Upper lobe of right lung (tissue), 1 donor: ENCODE data around the gene IL6R. TPM values are rescaled to one million over a fixed set of nuclear protein-coding genes. Genes with fewer than 3 reads are reported as not detected.

Source experiments
- ATAC-seq: fragments of 200-7000 bp; cut with Tn5 transposase; one replicate; pipeline ENCODE4 v1.9.1; 2020; ENCODE audit warnings: mild to moderate bottlenecking, moderate library complexity
- DNase-seq: peaks from one replicate; pipeline ENCODE4 v3.0.0-alpha.2; 2020
- H3K27ac ChIP-seq: fragments of 200-600 bp; one replicate; pipeline ENCODE4 v1.8.0; 2022
- H3K27me3 ChIP-seq: fragments of 200-600 bp; one replicate; pipeline ENCODE4 v1.8.0; 2022; ENCODE audit warnings: mild to moderate bottlenecking
- H3K36me3 ChIP-seq: fragments of 200-600 bp; one replicate; pipeline ENCODE4 v1.8.0; 2022
- H3K4me1 ChIP-seq: fragments of 200-600 bp; one replicate; pipeline ENCODE4 v1.8.0; 2022
- H3K4me3 ChIP-seq: fragments of 200-600 bp; one replicate; pipeline ENCODE4 v1.8.0; 2022; ENCODE audit warnings: mild to moderate bottlenecking
- H3K9me3 ChIP-seq: fragments of 200-600 bp; one replicate; pipeline ENCODE4 v1.8.0; 2022
- intact Hi-C: fragments of 100-400 bp; cut with DNase I; formaldehyde crosslinking; loops from one replicate; pipeline ENCODE4 v1.11.0; 2022
- total RNA-seq: library from RNA; stranded (reverse); fragmentation: NEBNext Ultra II Directional; extraction: Animal tissue kit (Norgen Biotek cat#: 25700); gene quantifications from one replicate; pipeline ENCODE4 v1.2.1, GENCODE V29; 2021
- TF ChIP-seq, protein P1 (sequence below): fragments of 200-600 bp; IDR thresholded peaks from one replicate; pipeline ENCODE4 v1.8.0; 2022; ENCODE audit warnings: antibody characterized with exemption
- donor health status: DM: no; HTN: yes; CAD: no; lungs with severe emphysema.

The IL6R gene
- total RNA-seq, 1 donor from 2014 or later = 60.2 TPM

DNA sequence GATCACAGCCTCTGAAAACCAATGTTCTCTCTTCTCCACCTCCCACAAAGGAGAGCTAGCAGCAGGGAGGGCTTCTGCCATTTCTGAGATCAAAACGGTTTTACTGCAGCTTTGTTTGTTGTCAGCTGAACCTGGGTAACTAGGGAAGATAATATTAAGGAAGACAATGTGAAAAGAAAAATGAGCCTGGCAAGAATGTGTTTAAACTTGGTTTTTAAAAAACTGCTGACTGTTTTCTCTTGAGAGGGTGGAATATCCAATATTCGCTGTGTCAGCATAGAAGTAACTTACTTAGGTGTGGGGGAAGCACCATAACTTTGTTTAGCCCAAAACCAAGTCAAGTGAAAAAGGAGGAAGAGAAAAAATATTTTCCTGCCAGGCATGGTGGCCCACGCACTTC, 61.1 kb downstream of the IL6R start:
- no peaks in the 10 kb centered on the region for H3K27me3 ChIP-seq
- H3K4me1 ChIP-seq = peaks cover 30% of the 10 kb centered on the region
- no peaks in the 10 kb centered on the region for H3K9me3 ChIP-seq
- ATAC-seq (no peak), DNase-seq (no peak)
- TF ChIP-seq, protein P1, sequence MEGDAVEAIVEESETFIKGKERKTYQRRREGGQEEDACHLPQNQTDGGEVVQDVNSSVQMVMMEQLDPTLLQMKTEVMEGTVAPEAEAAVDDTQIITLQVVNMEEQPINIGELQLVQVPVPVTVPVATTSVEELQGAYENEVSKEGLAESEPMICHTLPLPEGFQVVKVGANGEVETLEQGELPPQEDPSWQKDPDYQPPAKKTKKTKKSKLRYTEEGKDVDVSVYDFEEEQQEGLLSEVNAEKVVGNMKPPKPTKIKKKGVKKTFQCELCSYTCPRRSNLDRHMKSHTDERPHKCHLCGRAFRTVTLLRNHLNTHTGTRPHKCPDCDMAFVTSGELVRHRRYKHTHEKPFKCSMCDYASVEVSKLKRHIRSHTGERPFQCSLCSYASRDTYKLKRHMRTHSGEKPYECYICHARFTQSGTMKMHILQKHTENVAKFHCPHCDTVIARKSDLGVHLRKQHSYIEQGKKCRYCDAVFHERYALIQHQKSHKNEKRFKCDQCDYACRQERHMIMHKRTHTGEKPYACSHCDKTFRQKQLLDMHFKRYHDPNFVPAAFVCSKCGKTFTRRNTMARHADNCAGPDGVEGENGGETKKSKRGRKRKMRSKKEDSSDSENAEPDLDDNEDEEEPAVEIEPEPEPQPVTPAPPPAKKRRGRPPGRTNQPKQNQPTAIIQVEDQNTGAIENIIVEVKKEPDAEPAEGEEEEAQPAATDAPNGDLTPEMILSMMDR = no peak
- peaks cover 13% of the 10 kb centered on the region for H3K36me3 ChIP-seq
- peak overlapping the region; percentile 17 for H3K27ac ChIP-seq
- intact Hi-C loops = no loop called here
- H3K4me3 ChIP-seq = no peak overlapping the region

DNA sequence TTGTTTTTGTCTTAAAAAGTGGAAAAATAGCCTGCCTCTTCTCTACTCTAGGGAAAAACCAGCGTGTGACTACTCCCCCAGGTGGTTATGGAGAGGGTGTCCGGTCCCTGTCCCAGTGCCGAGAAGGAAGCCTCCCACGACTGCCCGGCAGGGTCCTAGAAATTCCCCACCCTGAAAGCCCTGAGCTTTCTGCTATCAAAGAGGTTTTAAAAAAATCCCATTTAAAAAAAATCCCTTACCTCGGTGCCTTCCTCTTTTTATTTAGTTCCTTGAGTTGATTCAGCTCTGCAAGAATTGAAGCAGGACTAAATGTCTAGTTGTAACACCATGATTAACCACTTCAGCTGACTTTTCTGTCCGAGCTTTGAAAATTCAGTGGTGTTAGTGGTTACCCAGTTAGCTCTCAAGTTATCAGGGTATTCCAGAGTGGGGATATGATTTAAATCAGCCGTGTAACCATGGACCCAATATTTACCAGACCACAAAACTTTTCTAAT, 61.8 kb downstream of the IL6R start:
- Histone ChIP-seq H3K27me3 (no peaks in the 10 kb centered on the region), H3K36me3 (peaks cover 8% of the 10 kb centered on the region), H3K4me3 (no peak overlapping the region), H3K9me3 (no peaks in the 10 kb centered on the region), H3K4me1 (peaks cover 26% of the 10 kb centered on the region), H3K27ac (peak overlapping the region; percentile 17)
- TF ChIP-seq, protein P1 = peak; percentile 15
- no peak for ATAC-seq
- intact Hi-C loops = no loop called here
- peak; percentile 45 for DNase-seq

DNA sequence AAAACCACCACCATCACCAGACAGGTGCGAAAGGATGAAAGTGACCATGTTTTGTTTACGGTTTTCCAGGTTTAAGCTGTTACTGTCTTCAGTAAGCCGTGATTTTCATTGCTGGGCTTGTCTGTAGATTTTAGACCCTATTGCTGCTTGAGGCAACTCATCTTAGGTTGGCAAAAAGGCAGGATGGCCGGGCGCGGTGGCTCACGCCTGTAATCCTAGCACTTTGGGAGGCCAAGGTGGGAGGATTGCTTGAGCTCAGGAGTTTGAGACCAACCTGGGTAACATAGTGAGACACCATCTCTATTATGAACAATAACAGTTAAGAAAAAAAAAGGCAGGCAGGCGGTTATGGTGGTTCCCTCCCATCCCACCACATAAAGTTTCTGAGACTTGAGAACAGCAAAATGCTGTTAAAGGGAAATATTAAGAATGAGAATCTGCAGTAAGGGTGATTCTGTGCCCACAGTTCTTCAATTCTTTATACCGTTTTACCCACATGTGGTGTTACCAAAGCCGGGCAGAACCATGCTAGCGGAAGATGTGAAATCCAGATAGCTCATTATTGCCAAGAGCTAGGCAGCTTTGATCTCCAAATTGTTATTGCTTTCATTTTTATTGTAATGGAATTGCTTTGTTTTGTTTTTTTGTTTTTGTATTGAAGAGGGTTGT, 62.4 kb downstream of the IL6R start:
- H3K36me3 ChIP-seq = peaks cover 8% of the 10 kb centered on the region
- TF ChIP-seq, protein P1 = no peak
- H3K4me3 ChIP-seq = no peak overlapping the region
- H3K27ac ChIP-seq = no peak overlapping the region
- intact Hi-C loops = no loop called here
- H3K27me3 ChIP-seq = no peaks in the 10 kb centered on the region
- no peaks in the 10 kb centered on the region for H3K9me3 ChIP-seq
- DNase-seq = peak; percentile 36
- peaks cover 20% of the 10 kb centered on the region for H3K4me1 ChIP-seq
- no peak for ATAC-seq

DNA sequence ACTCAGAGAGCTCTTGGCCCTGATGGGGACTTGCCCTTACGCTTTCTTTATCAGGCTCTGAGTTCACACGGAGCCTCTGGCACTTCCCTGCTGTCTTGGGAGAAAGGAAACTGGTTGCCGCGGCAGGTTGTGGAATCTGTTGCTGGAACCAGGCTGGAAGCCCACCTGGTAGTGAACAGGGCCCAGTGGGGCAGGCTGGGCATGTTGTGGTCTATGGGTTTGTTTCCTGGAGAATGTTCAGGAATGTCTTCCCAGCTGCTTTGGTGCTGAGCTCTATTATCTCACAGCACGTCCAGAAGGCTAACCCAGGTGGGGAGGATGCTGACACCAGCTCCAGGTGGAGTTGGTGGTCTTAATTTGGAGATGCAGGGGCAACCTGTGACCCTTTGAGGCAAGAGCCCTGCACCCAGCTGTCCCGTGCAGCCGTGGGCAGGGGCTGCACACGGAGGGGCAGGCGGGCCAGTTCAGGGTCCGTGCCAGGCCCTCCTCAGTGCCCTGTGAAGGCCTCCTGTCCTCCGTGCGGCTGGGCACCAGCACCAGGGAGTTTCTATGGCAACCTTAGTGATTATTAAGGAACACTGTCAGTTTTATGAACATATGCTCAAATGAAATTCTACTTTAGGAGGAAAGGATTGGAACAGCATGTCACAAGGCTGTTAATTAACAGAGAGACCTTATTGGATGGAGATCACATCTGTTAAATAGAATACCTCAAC, 63.5 kb downstream of the IL6R start:
- no peak overlapping the region for H3K27ac ChIP-seq
- no peak for ATAC-seq
- TF ChIP-seq, protein P1 = no peak

DNA sequence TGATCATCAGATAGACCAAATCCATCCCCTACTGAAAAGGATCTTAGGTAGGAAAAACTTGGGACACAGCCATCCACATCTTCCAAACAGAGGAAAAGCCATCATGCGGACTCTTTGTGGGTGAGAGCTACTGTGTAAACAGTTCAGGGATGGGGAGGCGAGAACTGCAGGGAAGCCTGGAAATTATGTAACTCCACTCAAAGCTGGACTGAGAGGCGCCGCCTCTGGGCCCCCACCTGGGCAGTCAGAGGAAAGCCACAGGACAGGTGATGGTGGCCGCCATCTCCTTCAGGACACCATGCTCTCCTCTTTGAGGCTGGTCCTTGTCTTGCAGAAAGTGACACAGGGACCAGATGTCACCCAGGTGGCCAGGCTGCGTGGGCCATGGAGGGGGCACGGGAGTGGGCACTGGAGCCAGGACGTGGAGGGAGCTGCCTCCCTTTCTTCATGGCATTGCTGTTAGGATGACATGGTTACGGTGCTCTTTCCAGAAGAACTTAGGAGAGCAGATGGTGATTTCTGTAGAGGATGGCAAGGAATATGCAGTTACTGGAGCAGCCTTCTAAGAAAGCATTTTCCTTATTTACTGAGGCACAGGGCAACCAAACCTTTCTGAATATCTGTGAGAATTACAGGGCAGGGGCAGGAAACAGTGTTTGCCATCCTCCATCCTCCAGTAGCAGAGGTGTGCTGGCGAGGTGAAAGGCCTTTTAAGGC, 64.9 kb downstream of the IL6R start:
- Histone ChIP-seq H3K27ac (no peak overlapping the region), H3K27me3 (no peaks in the 10 kb centered on the region), H3K9me3 (no peaks in the 10 kb centered on the region), H3K4me1 (peaks cover 9% of the 10 kb centered on the region), H3K36me3 (peaks cover 6% of the 10 kb centered on the region), H3K4me3 (no peak overlapping the region)
- TF ChIP-seq, protein P1 = peak; percentile 11
- ATAC-seq (peak; percentile 86), DNase-seq (peak; percentile 81)
- intact Hi-C loops = loop anchor here (10.0 kb wide), 1 partner anchor 75 kb away; no protein-coding TSS in a partner anchor

More for the DNA sequence above, 63.5 kb downstream of the IL6R start:
- Histone ChIP-seq H3K9me3 (no peaks in the 10 kb centered on the region), H3K36me3 (peaks cover 8% of the 10 kb centered on the region), H3K4me3 (no peak overlapping the region), H3K27me3 (no peaks in the 10 kb centered on the region), H3K4me1 (peaks cover 8% of the 10 kb centered on the region)
- peak; percentile 40 for DNase-seq
- intact Hi-C loops = no loop called here
